Left ventricle myocardium inferior (tissue), 1 donor: ENCODE measurements around the gene WDR59. TPM values are rescaled to one million over a fixed set of nuclear protein-coding genes. Genes with fewer than 3 reads are reported as not detected.

ENCODE experiments used
- DNase-seq: peaks from one replicate; pipeline ENCODE4 v3.0.0-alpha.2; 2020
- H3K27ac ChIP-seq: fragments of 200-600 bp; replicated peaks from 2 replicates; pipeline ENCODE4 v1.8.0; 2021
- H3K27me3 ChIP-seq: fragments of 200-600 bp; 2 replicates; pipeline ENCODE4 v1.8.0; 2021; ENCODE audit warnings: low read depth
- H3K36me3 ChIP-seq: fragments of 200-600 bp; 2 replicates; pipeline ENCODE4 v1.8.0; 2021
- H3K4me1 ChIP-seq: fragments of 200-600 bp; 2 replicates; pipeline ENCODE4 v1.8.0; 2021
- H3K4me3 ChIP-seq: fragments of 200-600 bp; 2 replicates; pipeline ENCODE4 v1.8.0; 2021; ENCODE audit warnings: mild to moderate bottlenecking, moderate library complexity
- H3K9me3 ChIP-seq: fragments of 200-600 bp; replicated peaks from 2 replicates; pipeline ENCODE4 v1.8.0; 2021
- intact Hi-C: fragments of 100-400 bp; cut with micrococcal nuclease; formaldehyde crosslinking; loops from one replicate; pipeline ENCODE4 v1.11.0; 2022
- total RNA-seq: library from RNA; stranded (reverse); fragmentation: NEBNext Ultra II Directional; extraction: Animal tissue kit (Norgen Biotek cat#: 25700); gene quantifications from one replicate; pipeline ENCODE4 v1.2.1, GENCODE V29; 2021
- TF ChIP-seq, protein P1 (sequence below): fragments of 200-600 bp; IDR thresholded peaks from 2 replicates; pipeline ENCODE4 v1.8.0; 2021; ENCODE audit warnings: antibody characterized with exemption, mild to moderate bottlenecking, borderline replicate concordance
- donor health status: DM: no; HTN: yes; CAD: no; lungs with severe emphysema.

The WDR59 gene
- total RNA-seq, 1 donor from 2014 or later: 52.5 TPM

GRCh38 chr16:74999609-75000480 lies 14.9 kb upstream of the WDR59 start:
- no peaks in the 10 kb centered on the region for H3K36me3 ChIP-seq
- no peaks in the 10 kb centered on the region for H3K9me3 ChIP-seq
- H3K4me3 ChIP-seq: peak overlapping the region; percentile 99
- intact Hi-C loops: loop anchor here (5.0 kb wide), 2 partner anchors 107 to 117 kb away; partner anchors contain the start of gene LDHD
- H3K4me1 ChIP-seq: peaks cover 61% of the 10 kb centered on the region
- H3K27me3 ChIP-seq: no peaks in the 10 kb centered on the region
- TF ChIP-seq, protein P1, sequence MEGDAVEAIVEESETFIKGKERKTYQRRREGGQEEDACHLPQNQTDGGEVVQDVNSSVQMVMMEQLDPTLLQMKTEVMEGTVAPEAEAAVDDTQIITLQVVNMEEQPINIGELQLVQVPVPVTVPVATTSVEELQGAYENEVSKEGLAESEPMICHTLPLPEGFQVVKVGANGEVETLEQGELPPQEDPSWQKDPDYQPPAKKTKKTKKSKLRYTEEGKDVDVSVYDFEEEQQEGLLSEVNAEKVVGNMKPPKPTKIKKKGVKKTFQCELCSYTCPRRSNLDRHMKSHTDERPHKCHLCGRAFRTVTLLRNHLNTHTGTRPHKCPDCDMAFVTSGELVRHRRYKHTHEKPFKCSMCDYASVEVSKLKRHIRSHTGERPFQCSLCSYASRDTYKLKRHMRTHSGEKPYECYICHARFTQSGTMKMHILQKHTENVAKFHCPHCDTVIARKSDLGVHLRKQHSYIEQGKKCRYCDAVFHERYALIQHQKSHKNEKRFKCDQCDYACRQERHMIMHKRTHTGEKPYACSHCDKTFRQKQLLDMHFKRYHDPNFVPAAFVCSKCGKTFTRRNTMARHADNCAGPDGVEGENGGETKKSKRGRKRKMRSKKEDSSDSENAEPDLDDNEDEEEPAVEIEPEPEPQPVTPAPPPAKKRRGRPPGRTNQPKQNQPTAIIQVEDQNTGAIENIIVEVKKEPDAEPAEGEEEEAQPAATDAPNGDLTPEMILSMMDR: no peak
- DNase-seq: peak; percentile 28
- peak overlapping the region; percentile 92 for H3K27ac ChIP-seq

DNA sequence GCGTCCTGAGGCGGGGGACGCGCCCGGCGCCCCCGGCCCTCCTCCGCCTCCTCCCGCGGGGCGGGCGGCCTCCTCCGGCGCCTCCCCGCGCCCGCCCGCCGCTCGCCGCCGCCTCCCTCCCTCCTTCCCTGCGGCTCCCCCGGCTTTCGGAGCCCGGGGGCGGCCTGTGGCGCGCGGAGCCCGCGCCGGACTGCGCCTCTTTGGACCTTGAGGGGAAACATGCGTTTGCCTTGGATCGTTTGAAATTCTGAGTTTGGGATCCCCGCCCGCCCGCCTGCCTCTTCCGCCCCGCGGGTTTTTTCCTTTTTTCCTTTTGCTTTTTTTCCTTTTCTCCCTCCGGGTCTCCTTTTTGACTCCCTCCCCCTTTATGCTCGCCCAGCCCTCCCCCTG lies 14.3 kb upstream of the WDR59 start:
- H3K4me3 ChIP-seq: peak overlapping the region; percentile 99
- intact Hi-C loops: loop anchor here (5.0 kb wide), 1 partner anchor 118 kb away; the partner anchor contains the start of gene LDHD
- peaks cover 57% of the 10 kb centered on the region for H3K4me1 ChIP-seq
- no peaks in the 10 kb centered on the region for H3K9me3 ChIP-seq
- no peaks in the 10 kb centered on the region for H3K27me3 ChIP-seq
- TF ChIP-seq, protein P1: no peak
- peak overlapping the region; percentile 92 for H3K27ac ChIP-seq
- DNase-seq: peak; percentile 34
- H3K36me3 ChIP-seq: no peaks in the 10 kb centered on the region

DNA sequence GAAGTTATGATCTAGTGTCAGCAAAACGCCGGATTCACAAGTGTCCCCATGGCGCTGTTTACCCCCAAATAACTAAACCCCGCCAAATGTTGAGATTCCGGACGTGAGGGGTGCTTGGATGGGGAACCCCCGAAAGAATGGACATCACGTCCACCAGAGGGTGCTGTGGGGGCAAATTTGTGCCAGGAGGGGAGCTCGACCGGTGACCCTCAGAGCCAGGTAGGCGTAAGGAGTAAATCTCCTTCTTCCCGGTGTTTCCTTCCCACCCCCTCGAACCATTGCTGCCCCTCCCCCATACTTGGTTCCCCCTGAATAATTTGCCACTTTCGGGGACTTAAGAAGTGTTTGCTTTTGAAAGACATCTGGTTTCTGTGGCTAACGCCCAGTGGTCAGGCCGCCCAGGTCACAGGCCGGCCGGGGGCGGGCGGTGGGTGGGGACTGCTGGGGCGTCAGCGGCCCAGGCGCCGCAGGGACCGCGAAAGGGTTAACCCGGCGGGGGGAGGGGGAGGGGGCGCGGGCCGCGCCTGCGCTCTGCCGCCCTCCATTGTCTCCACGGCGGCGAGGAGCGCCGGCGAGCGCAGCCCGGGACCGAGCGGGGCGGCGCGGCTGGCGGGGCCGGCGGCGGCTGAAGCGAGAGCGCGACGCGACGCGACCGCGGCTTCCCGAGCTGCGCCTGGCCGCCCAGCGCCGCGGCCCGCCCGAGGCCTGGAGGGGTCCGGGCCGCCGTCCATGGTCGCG lies 13.7 kb upstream of the WDR59 start, which contains the start of gene ZNRF1:
ZNRF1 (plus strand) TSS at position 544 of the 738 bp plus-strand sequence. CDS start 648 bp downstream, outside the sequence.
- H3K27me3 ChIP-seq: no peaks in the 10 kb centered on the region
- H3K36me3 ChIP-seq: no peaks in the 10 kb centered on the region
- intact Hi-C loops: loop anchor here (5.0 kb wide), 1 partner anchor 119 kb away; the partner anchor contains the start of gene LDHD
- TF ChIP-seq, protein P1: peak; percentile 84
- H3K9me3 ChIP-seq: no peaks in the 10 kb centered on the region
- peaks cover 52% of the 10 kb centered on the region for H3K4me1 ChIP-seq
- peak within 1 kb of the TSS; percentile 92 for H3K27ac ChIP-seq
- peak within 1 kb of the TSS; percentile 99 for H3K4me3 ChIP-seq
- DNase-seq: peak; percentile 88

DNA sequence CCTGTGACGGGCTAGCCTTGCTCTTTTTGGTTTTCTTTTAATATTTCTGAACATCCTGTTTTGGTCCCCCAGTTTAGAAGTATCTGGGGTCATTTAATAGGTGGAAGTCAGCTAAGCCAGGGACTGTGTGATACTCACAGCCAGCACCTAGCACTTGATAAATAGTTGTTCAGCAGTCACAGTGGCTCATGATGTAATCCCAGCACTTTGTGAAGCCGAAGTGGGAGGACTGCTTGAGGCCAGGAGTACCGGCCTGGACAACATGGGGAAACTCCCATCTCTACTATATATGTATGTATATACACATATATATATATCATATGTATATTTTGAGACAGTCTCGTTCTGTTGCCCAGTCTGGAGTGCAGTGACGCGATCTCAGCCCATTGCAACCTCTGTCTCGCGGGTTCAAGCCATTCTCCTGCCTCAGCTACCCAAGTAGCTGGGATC lies 12.1 kb upstream of the WDR59 start:
- no peaks in the 10 kb centered on the region for H3K36me3 ChIP-seq
- peaks cover 44% of the 10 kb centered on the region for H3K4me1 ChIP-seq
- no peaks in the 10 kb centered on the region for H3K9me3 ChIP-seq
- TF ChIP-seq, protein P1: no peak
- H3K27me3 ChIP-seq: no peaks in the 10 kb centered on the region
- intact Hi-C loops: loop anchor here (5.0 kb wide), 1 partner anchor 120 kb away; the partner anchor contains the start of gene LDHD
- no peak for DNase-seq
- no peak overlapping the region for H3K27ac ChIP-seq
- no peak overlapping the region for H3K4me3 ChIP-seq

DNA sequence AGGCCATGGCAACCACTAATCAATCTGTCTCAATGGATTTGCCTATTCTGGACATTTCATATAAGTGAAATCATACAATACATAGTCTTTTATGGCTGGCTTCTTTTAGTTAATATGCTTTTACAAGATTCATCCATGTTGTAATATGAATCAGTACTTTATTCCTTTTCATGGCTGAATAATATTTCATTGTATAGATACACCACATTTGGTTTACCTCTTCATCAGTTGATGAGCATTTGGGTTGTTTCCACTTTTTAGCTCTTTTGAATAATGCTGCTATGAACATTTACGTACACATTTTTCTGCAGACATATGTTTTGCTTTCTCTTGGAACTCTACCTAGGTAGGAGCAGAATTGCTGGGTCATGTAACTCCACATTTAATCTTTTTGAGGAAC lies 11.1 kb upstream of the WDR59 start:
- Histone ChIP-seq H3K27me3 (no peaks in the 10 kb centered on the region), H3K4me3 (no peak overlapping the region), H3K9me3 (no peaks in the 10 kb centered on the region), H3K27ac (no peak overlapping the region), H3K36me3 (no peaks in the 10 kb centered on the region), H3K4me1 (peaks cover 40% of the 10 kb centered on the region)
- TF ChIP-seq, protein P1: no peak
- DNase-seq: no peak
- intact Hi-C loops: loop anchor here (5.0 kb wide), 1 partner anchor 121 kb away; the partner anchor contains the start of gene LDHD
